GM18868 (cell line): ENCODE measurements around the gene CLDN14.

Experiments used
- ATAC-seq: cut with Tn5 transposase; IDR thresholded peaks from one replicate; pipeline ENCODE4 v1.9.1; 2021; ENCODE audit warnings: mild to moderate bottlenecking, moderate library complexity; ENCODE audit not compliant: unreplicated experiment

Gene CLDN14

GRCh38 chr21:36473203-36473602 is 6.7 kb downstream of the CLDN14 start:
- ATAC-seq: no peak

- ATAC-seq: no peak
Measured at GRCh38 chr21:36472377-36472776, 7.5 kb downstream of the CLDN14 start.

- ATAC-seq: peak; percentile 95
Measured at GRCh38 chr21:36471254-36471723, 8.6 kb downstream of the CLDN14 start.

- ATAC-seq: no peak
Measured at GRCh38 chr21:36470294-36470693, 9.6 kb downstream of the CLDN14 start.

GRCh38 chr21:36466061-36466511 is 13.8 kb downstream of the CLDN14 start:
- ATAC-seq: no peak

GRCh38 chr21:36465478-36465877 is 14.4 kb downstream of the CLDN14 start:
- ATAC-seq: no peak

GRCh38 chr21:36464590-36464989 is 15.3 kb downstream of the CLDN14 start:
- ATAC-seq: no peak

GRCh38 chr21:36463991-36464390 is 15.9 kb downstream of the CLDN14 start:
- ATAC-seq: no peak

GRCh38 chr21:36463204-36463603 is 16.7 kb downstream of the CLDN14 start:
- ATAC-seq: no peak

GRCh38 chr21:36461918-36462486 is 17.9 kb downstream of the CLDN14 start:
- no peak for ATAC-seq

GRCh38 chr21:36461277-36461917 is 18.5 kb downstream of the CLDN14 start:
- no peak for ATAC-seq

GRCh38 chr21:36460866-36461265 is 19.1 kb downstream of the CLDN14 start:
- ATAC-seq: no peak

GRCh38 chr21:36459098-36459497 is 20.8 kb downstream of the CLDN14 start:
- ATAC-seq: no peak

- ATAC-seq: no peak
Measured at GRCh38 chr21:36456729-36457414, 23.1 kb downstream of the CLDN14 start.

GRCh38 chr21:36454706-36455105 is 25.2 kb downstream of the CLDN14 start:
- ATAC-seq: no peak

GRCh38 chr21:36454093-36454531 is 25.8 kb downstream of the CLDN14 start:
- no peak for ATAC-seq

GRCh38 chr21:36452281-36452825 is 27.6 kb downstream of the CLDN14 start:
- no peak for ATAC-seq

GRCh38 chr21:36451506-36451905 is 28.4 kb downstream of the CLDN14 start:
- ATAC-seq: no peak

GRCh38 chr21:36450511-36450910 is 29.4 kb downstream of the CLDN14 start:
- no peak for ATAC-seq

- ATAC-seq: no peak
Measured at GRCh38 chr21:36446301-36446700, 33.6 kb downstream of the CLDN14 start.

- ATAC-seq: no peak
Measured at GRCh38 chr21:36441715-36442114, 38.2 kb downstream of the CLDN14 start.

GRCh38 chr21:36437745-36438128 is 42.2 kb downstream of the CLDN14 start:
- ATAC-seq: no peak
